NCI-H2081 treated with DMSO at 0.1 percent for 48 hours (cell line): ENCODE measurements around the gene GRM1.
"Not testable (repeated sequence)": the region's sequence is repeated elsewhere in the genome, so short reads cannot be mapped to it uniquely, and the experiment has no call there.

Experiments
- DNase-seq: peaks from one replicate; lab custom pipeline; 2025; lab: John Stamatoyannopoulos, UW

Gene GRM1

DNA sequence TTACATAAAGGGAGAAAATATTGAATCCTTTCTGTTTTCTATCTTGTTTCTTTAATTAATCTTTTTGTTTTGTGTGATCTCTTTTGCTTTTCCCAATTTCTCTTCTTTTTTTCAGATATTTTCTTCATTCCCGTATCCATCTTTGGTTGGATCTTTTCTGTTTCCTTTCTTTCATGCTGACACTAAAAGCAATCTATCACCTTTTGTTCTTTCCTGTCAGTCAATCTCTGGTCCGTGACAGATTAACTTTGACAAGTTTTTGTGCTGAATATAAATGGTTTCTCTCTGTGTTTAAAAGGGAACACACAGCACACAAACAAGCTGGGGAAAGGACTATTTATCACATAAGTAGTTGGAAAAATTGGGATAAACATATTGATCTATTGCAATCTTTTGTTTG is 162.8 kb downstream of the GRM1 start:
- no peak for DNase-seq

DNA sequence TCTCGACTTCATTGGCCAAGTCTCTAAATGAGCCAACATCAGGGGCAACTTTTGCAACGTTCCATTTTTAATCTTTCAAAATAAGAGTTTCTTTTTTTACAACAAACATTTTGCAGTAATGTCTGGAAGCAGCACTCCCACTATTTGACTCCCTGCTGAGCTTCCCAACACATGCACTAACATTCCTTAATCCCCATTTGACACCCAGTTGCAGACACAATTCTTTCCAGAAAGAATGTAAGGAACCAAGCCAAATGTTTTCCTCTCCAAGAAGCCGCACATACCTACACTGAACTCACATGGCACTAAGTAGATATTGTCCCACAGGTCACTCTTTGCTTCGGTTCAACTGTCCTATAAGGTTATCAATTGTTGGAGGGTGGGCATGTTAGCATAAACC is 165.6 kb downstream of the GRM1 start:
- DNase-seq = no peak

DNA sequence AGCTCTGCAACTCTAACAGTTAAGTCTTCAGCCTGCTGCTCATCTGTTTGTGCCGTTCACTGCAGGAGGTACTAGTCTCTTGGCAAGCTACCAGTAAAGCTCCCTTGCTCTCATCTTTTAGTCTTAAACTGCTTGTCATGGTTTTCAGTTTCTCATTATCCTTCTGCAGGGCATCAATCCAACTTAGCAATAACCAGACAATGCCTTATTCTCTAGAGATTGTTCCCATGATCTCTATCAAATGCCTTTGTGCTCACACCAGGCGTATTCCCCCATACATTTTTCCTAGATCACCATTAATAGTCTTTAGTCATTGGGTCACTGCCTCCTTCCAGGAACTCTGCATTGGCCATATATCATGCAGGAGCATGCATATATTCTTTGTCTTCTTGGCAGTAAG is 171.3 kb downstream of the GRM1 start:
- no peak for DNase-seq

DNA sequence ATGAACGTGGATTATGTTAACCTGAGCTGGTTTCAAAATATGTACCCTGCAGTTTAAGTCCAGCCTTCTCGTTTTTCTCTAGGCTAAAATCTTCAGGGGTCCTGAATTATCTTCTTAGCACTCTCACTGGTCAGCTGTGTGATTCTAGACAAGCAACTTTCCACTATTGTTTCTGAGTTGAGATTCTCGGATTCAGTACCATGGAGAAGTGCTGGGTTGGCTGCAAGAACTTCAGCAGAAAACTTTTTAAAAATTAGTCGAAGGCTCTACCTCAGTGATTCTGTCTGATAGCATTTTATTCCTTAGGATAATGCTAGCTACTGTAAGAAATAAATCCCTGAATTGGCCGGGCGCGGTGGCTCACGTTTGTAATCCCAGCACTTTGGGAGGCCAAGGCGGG is 173.7 kb downstream of the GRM1 start:
- no peak for DNase-seq

DNA sequence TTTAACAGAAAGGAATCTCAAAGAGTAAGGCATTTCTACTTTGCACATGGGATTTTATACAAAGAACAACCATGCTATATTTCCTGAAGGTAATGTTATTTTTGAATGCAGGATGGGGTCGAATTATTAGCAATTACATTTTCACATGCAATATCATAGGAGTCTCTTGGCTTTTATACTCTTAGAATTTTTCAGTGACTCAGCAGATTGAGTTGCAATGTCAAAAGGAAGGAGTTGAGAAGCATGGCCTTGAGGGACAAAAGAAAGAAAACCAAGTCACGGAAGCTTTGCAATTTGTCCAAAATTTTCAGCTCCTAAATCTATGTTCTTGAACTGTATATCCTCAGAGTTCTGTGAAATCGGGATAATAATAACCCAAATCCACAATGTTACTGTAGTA is 181.1 kb downstream of the GRM1 start:
- no peak for DNase-seq

DNA sequence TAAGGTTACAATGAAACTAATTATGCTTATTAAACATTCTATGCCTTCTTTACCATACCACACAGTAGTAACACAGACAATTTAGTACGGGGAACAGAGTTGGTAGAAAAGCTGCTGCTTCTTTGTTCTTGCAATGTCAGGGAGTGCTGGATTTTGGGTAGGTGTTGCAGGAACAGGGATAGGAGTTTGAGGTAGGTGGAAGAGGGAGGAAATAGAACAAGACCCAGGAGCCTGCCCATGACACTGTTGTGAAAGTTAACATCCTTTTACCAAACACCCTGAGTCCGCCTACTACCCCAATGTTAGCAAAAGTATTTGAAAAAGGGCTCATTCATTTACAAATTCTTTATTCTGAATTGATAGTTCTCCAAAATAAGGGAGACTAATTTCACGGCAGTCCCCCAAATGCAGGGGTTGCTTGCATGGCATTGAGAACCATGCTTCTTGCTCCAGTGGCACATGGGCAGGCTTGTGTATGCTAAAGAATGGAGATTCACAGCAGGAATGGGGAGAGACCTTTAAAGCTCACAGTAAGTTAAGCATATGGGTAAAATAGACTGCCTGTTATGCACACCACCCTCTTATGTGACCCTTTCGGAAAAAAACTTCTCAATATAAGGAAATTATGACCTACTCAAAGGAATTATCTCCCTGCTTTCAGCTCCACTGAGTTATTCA is 181.7 kb downstream of the GRM1 start:
- no peak for DNase-seq

DNA sequence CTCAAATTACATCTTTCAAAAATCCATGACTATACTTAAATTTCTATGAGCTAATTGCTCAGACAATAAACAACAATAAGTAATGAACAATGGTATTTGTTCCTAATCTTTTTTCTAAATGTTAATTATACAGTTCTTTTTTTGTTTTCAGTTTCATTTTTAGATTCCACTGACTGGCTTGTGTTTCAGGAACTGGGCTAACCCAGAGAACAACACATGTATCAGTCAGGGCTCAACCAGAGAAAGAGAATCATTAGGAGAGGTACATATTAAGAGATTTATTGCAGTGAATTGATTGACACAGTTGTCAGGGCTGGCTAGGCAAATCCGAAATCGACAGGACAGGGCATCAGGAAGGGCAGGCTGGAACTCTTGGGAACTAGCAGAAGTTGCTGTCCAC is 182.8 kb downstream of the GRM1 start:
- DNase-seq = no peak

DNA sequence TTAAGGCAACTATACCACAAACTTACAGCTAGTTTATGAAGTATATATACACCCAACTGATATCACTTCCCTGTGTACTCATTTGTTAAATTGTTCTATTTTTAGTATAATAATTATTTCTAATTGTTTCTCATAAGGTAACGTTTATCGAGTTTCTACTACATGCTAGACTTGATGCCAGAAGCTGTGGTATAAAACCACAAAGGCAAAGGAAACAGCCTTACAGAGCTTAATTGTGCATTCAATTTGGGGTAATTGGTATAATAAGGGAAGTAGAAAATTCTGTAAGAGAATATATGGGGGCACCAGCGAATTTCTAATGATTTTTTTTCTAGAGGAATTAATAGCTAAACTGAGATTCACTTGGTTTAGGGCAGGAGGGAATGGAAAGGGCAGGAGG is 183.9 kb downstream of the GRM1 start:
- DNase-seq = no peak

DNA sequence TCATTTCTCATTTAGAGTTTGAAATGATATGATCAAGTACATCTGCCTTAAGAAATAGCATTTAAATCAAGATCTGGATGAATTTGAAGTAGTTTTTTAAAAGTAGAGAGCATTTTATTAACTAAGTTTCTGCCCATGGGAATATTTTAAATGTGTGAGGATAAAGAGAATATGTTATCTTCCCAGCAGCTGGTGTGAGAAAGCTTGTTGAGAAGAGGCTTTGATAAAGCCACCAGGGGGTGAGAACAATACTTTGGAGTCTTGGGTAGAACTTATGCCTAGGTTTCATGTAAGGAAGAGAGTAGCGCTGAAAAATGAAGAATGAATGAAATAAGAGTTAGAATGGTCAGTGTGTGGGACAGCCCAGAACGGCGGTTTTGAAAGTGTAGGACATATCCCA is 190.2 kb downstream of the GRM1 start:
- DNase-seq = no peak

DNA sequence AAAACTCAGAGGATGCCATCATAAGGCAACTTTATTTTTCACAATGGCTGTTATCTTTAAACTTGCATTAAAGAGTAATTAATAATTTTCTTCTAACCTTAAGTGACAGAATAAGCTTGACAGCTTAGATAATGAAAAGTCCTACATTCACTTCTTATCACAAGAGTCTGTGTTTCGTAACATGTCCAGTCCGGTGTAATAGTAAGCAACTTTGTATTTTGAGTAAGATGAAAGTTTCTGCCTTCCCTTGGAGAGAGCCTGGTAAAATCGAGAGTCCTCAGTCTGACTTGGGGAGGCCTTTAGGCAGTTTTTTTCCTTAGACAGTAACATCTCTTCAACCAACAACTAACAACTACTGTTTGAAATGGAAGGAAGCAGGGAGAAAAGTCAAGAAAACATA is 195.6 kb downstream of the GRM1 start:
- DNase-seq = no peak

DNA sequence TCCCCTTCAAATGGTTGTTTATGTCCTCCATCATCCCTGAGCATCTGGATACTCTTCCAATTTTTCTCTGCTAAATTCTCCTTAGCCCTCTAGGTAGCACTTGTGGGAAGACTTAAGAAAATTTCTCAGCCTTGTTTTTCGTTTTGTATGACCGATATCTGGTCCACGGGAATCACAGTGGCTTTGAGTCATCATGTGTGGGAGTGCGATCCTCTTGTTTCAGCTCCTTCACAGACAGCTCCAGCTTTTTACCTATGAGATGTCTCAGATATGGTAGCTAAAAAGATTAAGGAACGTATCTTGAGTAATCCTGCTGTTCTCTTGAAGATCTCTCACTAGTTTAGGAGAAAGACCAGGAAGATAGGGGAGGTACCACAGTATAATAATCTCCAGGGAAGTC is 196.1 kb downstream of the GRM1 start:
- DNase-seq = no peak

DNA sequence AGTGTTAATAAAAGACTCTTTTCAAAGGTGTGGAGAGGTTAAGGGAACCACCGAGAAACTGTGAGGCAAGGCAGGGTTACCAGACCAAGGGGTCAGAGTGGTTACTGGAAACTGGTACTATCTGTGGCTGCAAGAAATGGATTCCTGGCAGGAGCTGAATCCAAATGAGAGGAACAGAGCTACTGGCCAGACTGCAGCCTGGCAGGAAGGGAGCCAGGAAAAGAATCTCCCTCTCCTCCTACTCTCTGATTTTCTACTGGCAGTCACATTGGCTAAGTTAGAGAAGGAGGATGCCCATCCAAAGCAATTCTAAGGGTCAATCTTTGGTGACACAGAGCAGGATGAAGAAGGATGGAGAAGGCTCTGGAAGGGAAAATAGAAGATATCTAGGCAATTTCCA is 211.5 kb downstream of the GRM1 start:
- DNase-seq = no peak

DNA sequence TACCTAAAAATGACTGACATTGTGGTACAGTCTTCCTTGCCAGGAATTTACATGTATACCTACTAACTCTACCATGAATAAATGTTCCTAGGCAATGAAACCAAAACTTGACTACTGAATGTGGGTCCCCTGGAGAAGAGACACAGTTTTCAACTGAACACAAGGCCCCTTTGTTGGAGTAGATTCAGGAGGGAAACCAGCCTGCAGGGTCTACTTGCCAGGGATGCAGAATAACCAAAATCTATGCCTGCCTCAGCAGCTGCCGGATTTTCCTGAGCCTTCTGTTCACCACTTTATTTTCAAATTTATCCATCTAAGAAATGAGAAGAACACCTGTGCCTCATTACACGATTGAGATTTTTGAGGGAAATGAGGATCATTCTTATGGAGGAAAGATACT is 211.9 kb downstream of the GRM1 start:
- no peak for DNase-seq

DNA sequence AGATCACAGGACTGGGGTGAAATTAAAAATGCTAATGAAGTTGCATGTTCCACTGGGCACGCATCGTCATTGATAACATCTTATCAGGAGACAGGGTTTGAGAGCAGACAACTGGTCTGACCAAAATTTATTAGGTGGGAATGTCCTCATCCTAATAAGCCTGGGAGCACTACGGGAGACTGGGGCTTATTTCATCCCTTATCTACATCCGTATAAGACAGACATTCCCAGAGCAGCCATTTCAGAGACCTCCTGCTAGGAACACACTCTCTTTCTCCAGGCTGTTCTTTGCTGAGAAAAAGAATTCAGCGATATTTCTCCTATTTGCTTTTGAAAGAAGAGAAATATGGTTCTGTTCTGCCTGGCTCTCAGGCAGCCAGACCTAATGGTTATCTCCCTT is 214.8 kb downstream of the GRM1 start:
- DNase-seq = not testable (repeated sequence)

DNA sequence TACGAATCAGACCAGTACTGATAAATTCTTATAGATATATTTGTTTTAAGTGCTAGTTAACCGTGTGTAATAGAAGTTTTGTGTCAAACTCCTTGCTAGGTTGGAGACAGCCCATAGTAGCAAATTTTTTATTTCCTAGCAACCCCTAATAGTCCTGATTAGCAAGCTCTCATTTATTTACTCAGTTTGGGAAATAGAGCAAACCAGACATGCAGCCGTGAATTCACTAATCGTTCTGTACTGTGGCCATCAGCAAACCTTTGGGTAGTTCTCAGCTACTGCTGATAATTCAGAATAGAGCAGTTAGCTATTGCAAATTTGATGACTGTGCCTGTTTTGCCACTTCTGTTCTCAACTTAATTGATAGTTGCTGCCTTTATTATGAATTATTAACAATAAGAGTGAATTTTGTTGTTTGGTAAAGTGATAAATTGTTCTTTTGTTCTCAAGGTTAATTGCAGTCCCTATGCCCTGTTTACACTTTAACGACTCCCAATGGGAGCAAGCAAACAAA is 215.8 kb downstream of the GRM1 start:
- DNase-seq = no peak

DNA sequence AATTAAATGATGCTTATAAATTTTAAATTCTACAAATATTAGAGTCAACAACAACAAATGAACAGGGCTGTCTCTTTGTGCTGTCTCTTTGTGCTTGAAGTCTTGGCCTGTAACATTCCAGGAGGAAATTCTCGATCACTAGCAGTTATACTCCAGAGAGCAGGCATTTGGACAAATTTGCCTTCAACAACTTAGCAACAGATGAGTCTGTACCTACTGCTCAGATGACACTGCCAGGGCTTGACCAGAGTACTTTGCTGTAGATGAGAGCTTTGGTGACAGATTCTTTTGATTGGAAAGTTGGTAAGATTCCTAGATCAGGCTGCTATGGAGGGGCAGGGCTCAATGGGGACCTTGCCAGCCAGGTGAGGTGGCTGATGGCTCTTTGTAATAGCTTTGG is 217.2 kb downstream of the GRM1 start:
- DNase-seq = no peak

DNA sequence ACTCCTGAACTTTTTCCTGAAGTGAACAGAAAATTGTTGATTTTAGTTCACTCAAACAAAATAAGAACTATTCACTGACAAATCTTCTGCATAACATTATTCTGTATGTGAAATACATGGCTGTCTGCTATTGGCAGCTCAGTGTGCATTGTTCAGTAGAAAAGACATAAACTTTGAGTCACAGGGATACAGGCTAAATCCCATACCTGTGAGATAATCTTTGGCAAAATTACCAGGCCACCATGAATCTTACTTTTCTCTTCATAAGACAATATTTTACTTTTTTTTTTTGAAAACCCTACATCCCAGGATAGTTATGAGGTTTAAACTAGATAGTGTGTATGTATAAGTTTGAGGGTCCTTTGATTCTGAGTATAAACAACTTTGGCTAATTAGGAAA is 224.8 kb downstream of the GRM1 start:
- DNase-seq = no peak

DNA sequence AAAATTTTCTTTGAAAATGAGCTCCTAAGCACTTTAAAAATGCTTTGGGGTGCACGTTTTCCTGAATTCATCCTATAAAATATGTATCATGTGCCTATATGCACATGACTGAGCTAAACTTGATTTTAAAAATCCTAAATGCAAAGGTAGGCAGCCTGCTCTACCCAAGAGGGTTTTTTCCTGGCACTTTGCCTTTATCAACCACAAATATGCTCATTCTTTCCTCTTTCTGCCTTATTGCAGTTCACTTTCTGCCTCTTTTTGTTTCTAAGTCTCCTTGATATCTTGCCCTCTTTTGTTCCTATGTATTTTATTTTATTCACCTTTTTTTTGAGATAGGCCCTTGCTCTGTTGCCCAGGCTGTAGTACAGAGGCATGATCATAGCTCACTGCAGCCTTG is 229.3 kb downstream of the GRM1 start:
- no peak for DNase-seq

DNA sequence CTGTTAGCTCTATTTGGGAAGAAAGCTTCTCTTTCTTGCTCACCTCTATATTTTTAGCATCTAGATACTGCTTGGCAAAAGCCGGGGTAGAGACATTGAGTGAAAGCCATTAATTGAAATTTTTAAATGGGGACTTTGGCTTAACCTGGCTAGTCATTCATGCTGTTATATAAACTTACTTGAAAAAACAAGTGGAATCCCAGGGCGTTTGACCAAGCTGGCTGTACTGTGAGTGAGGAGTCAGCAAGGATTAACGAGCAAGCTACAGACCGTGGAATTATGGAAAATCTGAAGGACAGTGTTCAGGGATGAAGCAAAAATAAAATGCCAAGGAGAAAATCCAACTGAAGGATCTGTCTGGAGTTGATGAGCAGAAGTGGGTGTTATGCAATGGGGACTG is 232.0 kb downstream of the GRM1 start:
- no peak for DNase-seq

DNA sequence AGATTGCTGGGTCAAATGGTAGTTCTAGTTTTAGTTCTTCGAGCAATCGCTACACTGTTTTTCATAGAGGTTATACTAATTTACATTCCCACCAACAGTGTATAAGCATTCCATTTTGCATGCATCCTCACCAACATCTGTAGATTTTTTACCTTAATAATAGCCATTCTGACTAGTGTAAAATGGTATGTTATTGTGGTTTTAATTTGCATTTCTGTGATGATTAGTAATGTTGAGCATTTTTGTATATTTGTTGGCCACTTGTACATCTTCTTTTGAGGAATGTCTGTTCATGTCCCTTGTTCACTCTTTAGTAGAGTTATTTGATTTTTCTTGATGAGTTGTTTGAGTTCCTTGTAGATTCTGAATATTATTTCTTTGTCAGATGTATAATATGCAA is 236.2 kb downstream of the GRM1 start:
- DNase-seq = no peak

DNA sequence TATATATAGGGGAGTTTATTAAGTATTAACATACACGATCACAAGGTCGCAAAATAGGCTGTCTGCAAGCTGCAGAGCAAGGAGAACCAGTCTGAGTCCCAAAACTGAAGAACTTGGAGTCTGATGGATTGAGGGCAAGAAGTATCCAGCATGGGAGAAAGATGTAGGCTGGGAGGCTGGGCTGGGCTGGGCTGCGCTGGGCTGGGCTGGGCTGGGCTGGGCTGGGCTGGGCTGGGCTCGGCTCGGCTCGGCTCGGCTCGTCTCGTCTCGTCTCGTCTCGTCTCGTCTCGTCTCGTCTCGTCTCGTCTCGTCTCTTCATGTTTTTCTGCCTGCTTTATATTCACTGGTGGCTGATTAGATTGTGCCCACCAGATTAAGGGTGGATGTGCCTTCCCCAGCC is 238.6 kb downstream of the GRM1 start:
- DNase-seq = no peak

DNA sequence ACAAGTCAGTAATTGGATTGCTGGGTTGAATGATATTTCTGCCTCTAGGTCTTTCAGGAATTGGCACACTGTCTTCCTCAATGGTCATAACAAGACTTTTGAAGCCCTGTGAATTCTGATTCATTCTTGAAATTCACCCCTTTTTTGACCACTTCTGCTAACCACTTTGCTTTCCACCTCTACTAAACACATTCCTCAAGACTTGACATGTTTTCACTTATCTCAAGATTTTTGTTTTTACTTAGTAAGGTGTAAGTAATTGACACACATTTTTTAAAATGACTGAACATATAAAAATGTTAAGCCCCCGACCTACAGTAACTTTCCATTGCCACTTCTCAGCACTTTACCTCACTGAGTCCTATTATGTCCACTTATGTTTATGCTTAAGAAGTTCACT is 239.1 kb downstream of the GRM1 start:
- no peak for DNase-seq

DNA sequence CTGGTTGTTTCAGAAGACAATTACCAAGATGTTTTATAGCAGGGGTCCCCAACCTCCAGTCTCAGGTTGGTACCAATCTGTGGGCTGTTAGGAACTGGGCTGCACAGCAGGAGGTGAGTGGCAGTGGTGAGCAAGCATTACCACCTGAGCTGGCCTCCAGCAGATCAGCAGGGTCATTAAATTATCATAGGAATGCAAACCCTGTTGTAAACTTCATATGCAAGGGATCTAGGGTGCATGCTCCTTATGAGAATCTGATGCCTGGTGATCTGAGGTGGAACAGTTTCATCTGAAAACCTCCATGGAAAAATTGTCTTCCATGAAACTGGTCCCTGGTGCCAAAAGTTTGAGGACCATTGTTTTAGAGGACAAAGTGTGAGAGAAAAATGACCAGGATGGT is 240.6 kb downstream of the GRM1 start:
- no peak for DNase-seq

DNA sequence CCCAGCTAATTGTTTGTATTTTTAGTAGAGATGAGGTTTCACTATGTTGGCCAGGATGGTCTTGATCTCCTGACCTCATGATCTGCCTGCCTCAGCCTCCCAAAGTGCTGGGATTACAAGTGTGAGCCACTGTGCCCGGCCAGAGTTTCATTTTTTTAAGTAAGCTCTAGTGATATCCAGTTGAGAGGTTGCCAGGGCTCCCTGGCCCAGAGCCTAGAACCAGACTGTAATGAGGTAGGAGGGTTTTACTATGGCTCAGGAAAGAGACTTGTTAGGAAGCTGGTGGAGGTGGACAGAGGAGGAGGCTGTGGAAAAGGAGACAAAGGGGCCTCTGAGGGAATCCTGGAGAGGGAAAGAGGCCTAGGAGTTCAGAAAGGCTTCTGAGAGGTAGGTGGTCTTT is 242.3 kb downstream of the GRM1 start:
- DNase-seq = not testable (repeated sequence)

DNA sequence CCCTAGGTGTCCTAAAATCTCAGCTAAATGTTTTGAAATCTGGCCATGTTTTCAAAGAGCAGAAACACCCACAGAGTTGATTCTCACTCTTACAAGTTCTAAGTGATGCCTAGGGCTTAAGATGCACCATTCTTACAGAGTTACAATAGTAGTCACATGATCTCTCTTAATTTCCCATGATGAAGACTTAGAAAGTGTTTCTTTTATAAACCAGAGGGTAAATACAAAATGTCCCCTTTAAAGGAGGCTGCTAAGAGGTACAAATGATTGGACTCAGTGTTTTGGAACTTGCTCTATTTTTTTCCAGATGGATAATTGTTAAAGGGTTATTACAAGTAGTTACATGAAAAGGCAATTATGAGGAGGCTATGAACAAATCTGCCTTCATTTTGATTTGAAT is 244.6 kb downstream of the GRM1 start:
- DNase-seq = no peak
